NCI-H460 (cell line): Measurements from ENCODE around the gene TIAM2. TPM values are rescaled to one million over a fixed set of nuclear protein-coding genes. Genes with fewer than 3 reads are reported as not detected.
"Not testable (repeated sequence)": the region's sequence is repeated elsewhere in the genome, so short reads cannot be mapped to it uniquely, and the experiment has no call there.

Source experiments
- DNase-seq: peaks from one replicate; pipeline ENCODE4 v3.0.0-alpha.2; 2016; ENCODE audit warnings: low read depth; ENCODE audit errors: extremely low read depth
- total RNA-seq: library from RNA; depleted of rRNA; stranded (reverse); fragments of >200 nt; shearing (Covaris generic); gene quantifications from 2 replicates; pipeline ENCODE4 v1.2.3, GENCODE V29; 2014

The TIAM2 gene
- total RNA-seq, 1 experiment from 2014 or later, result 2.8 TPM

- DNase-seq, result no peak
Observed at GRCh38 chr6:155088856-155089255, 93.7 kb downstream of the TIAM2 start.

DNA sequence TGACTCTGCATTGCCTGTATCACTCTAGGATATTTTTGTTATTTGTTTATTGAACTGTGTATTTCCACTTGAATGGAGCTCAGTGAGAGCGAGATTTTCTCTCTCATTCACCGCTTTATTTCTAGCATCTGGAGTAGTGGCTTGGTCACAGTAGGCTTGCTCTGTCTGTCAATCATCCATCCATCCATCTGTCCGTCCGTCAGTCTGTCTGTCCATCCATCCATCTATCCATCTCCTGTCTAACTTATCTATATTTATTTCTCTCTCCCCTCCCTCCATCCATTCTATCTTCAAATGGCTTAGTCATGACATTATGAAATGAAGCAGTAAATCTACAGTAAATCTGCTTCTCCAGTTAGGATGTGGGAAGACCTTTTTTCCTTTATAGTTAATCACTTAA is 94.6 kb downstream of the TIAM2 start:
- DNase-seq, result no peak

GRCh38 chr6:155090166-155090565 is 95.1 kb downstream of the TIAM2 start:
- no peak for DNase-seq

DNA sequence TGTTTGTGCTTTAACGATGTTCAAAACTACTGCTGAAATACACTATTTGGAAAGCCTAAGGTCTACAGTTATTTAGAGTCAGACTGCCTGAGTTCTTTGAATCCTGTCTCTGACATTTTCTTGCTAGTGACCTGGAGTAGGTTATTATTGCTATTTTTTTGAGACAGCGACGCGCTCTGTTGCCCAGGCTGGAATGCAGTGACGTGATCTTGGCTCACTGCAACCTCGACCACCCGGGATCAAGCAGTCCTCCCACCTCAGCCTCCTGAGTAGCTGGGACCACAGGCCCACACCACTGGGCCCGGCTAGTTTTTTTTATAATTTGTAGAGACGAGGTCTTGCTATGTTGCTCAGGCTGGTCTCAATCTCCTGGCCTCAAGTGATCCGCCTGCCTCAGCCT is 96.6 kb downstream of the TIAM2 start:
- DNase-seq, result no peak

DNA sequence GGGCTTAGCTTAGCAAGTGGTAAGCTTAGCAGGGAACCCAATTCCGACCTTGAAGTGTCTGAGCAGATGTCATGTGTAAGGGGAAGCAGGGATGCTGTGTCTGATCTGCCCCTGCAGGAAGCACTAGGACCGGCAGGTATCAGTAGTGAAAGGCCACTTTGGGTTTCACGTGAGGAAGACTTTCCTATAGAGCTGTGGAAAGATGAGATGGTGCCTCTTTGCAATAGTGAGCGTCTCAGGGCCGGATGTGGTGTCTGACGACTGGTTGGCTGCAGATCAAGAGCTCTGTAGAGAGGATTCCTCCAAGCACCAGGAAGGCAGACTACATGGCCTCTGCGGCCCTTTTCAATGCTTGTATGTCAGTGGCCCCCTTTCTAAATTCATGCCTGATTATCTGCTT is 98.3 kb downstream of the TIAM2 start:
- DNase-seq, result no peak

- no peak for DNase-seq
Observed at GRCh38 chr6:155100087-155100486, 105.0 kb downstream of the TIAM2 start.

DNA sequence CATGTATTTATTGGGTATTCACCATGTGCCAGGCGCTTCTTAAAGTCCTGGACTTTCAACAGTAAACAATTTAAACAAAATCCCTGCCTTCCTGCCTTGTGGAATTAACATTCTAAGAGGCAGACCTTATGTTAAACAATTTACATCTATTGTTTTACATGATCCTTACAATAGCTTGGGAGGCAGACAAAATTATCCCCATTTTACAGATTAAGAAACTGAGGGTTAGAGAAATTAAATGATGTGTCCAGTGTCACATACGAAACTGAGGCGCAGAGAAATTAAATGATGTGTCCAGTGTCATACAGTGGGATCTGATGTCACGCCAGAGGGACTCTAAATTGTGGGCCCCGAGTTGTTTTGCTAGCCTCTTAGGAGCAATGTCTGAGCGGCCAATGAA is 105.5 kb downstream of the TIAM2 start:
- no peak for DNase-seq

- not testable (repeated sequence) for DNase-seq
Observed at GRCh38 chr6:155103083-155103645, 108.0 kb downstream of the TIAM2 start.

- DNase-seq, result no peak
Observed at GRCh38 chr6:155103816-155104366, 108.8 kb downstream of the TIAM2 start.

GRCh38 chr6:155106456-155107115 is 111.5 kb downstream of the TIAM2 start:
- no peak for DNase-seq

DNA sequence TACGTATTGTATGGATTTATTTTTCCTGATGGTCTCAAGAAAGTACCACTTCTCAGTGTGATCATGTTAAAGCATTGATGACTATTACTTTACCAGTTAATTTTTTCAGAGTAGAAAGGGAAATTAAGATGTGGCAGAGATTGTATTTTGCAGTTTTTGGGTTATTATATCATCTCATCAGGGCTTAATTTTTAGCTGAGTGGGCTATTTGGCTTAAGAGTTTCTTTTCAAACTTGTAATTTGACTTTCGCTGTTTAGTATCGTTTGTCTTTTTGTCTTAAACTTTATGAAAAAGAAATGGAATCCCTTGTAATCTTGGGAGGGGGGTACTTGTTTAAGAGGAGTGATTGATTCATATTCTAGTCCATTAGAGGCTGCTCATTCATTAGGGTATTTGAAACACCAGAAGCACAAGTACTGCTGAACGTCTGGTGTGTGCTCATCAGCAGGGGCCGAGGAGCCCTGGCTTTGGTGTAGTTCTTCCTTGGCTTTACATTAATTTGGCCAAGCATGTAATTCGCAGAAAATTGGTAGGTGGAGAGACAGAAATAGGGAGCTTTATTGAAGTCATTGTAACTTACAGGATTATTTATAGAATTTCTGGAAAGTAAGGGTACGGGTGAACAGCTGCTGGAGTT is 112.4 kb downstream of the TIAM2 start:
- no peak for DNase-seq

DNA sequence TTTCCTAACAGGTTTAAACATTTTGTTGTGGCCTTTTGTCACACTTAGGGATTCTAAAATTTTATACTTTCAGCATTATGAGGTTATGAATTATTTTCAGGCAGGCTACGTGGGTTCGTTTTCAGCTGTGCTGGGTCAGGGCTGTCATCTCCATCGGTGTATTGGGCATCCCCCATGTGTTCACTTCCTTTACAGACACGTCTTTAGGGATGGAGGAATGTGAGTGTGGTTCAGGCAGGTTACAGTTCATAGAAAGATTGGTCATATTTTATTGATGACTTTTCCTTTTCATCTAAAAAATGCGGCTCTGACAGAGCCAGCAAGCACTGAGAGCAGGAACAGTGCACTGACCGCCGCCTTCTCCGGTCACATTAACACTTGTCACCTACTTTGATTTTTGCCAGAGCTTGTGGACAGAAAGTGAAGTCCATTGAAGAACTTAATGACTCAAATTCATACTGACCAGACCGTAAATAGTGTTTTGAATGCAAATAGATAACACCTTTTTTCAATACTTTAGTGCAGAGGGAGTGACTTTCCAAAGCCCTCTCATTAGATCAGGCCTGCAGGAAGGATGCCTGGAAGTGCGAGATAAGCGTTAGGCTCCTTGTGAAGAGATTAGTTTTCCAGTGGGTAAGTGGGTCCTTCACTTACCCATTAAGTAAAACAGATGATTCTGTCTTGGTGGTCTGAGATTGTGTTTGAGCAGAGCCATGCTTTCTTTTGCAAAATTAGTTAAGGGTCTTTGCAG is 113.1 kb downstream of the TIAM2 start:
- no peak for DNase-seq

GRCh38 chr6:155110721-155111120 is 115.6 kb downstream of the TIAM2 start:
- DNase-seq, result no peak

- no peak for DNase-seq
Observed at GRCh38 chr6:155112757-155113156, 117.6 kb downstream of the TIAM2 start.

DNA sequence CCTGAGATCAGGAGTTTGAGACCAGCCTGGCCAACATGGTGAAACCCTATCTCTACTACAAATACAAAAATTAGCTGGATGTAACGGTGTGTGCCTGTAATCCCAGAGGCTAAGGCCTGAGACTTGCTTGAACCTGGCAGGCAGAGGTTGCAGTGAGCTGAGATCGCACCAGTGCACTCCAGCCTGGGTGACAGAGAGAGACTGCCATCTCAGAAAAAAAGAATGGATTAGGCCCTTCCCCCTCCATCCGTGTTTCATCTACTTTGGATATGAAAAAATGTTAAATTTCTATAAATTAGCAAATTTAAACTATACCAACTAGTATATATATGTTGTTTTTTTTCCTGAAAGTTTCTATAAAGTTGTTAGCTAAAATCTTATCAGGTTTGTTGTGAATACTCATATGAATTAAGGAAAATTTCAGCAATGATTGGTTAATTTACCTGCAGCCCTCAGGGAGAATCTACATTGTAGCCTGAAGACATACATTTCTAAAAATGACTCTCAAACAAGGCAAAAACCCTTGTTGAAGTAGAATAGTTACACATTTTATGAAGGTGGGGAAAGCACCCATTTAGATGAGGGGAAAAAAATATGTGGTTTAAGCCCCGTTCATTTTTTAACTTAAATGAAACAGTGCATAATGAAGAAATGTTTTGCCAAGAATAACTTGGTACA is 120.9 kb downstream of the TIAM2 start:
- DNase-seq, result no peak

DNA sequence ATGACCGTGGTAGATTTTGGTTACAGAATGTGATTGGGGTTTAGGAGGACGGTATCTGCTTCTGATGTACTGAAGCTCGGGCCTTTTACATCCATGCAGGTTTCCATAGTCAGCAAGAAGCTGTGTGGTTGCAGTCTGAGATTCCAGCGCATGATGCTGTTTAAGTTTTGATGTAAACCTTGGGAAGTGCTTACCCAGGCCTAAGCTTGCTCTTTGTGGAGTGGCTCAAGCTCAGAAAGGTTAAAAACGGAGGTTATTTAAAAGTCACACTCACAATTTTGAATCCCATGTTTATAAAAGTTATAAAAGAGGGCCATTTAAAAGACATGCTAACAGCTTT is 121.4 kb downstream of the TIAM2 start:
- no peak for DNase-seq

DNA sequence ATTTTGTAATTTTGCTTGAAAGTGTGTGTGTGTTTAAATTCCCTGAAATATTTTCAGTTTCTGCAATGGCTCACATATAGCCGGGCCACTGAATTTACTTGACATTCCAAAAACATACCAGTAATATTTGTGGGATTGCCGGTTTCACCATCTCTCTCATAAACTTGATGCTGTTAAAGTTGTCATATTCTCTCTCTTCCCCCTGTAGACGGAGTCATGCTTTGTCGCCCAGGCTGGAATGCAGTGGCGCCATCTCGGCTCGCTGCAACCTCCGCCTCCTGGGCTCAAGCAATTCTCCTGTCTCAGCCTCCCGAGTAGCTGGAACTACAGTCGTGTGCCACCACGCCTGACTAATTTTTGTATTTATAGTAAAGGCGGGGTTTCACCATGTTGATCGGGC is 122.1 kb downstream of the TIAM2 start:
- no peak for DNase-seq

DNA sequence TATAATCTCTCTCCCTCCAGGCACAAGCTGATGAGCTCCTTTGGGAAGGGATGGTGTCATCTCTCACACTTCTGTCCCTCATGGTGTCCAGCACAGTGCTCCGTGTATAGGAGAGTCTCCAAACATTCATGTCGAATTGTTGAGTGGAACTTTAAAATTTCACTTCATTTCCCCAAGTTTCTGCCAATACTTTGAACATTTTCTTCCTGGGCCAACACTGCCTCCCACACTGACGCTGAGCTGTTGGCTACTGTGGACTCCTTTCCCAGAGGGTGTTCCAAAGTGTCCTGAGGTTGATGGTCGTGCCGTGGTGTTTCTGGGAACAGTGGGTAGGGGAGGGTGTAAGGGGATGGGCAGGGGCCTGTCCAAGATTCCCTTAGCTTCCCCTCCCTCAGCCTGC is 122.7 kb downstream of the TIAM2 start:
- no peak for DNase-seq

DNA sequence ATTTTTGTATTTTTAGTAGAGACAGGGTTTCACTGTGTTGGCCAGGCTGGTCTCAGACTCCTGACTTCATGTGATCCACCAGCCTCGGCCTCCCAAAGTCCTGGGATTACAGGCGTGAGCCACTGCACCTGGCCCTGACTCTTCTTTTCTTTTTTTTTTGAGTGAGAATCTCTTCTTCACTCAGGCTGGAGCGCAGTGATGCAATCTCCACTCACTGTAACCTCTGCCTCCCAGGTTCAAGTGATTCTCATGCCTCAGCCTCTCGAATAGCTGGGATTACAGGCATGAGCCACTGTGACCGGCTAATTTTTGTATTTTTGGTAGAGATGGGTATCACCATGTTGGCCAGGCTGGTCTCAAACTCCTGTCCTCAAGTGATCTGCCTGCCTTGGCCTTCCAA is 124.1 kb downstream of the TIAM2 start:
- DNase-seq, result not testable (repeated sequence)

DNA sequence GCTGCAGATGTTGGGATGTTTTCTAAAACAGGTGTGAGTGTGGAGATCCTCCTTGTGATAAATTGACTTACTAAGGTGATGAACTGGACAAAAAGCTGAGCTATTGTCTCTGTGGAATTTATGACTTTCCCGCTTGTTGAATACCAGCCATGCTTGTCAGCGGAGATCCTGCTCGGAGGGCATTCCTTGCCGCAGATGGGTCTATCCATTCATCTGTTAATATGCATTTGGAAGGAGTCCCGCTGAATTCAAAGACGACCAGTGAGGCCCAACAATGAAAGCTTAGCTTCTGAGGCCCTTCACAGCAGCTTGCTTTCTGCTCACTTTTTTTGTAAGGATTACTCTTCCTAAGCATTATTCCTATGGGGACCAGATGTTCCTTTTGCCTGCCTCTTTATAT is 124.9 kb downstream of the TIAM2 start:
- DNase-seq, result no peak

DNA sequence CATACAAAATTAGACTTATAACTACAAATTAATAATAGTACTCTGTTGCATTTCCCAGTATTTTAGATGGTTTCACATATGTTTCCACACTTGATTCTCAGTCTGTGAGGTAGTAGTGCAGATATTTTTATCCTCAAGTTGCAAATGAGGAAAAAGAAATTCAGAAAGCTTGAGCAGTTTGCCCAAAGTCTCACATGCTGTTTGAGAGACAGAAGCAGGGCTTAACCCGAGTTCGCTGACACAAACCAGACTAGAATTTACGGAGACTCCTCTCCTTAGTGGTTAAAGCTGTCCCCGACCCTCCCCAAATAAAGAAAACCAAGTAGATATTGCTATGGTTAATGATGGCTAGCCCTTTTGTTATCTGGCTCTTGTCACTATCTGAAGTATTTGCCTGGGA is 126.2 kb downstream of the TIAM2 start:
- no peak for DNase-seq
